HCT116 (cell line): ENCODE results near the gene BRSK2. TPM values are rescaled to one million over a fixed set of nuclear protein-coding genes. Genes with fewer than 3 reads are reported as not detected.

ENCODE experiments used
- ATAC-seq: fragments of 200-7000 bp; cut with Tn5 transposase; 2 replicates; pipeline ENCODE4 v1.9.1; 2020; ENCODE audit warnings: mild to moderate bottlenecking, moderate library complexity
- BruUV-seq: library from RNA; stranded (reverse); fragments of 400-500 nt; replicated peaks from 2 replicates; lab custom pipeline; 2021; lab: Mats Ljungman, UMichigan
- CTCF ChIA-PET: fragments of 300-600 bp; sonication (Branson Sonifier 250); formaldehyde crosslinking; loops from one replicate; lab custom pipeline; 2021; ENCODE audit warnings: antibody characterized with exemption; lab: Charles Lee
- POLR2A ChIA-PET: fragments of 300-600, 350-600 bp; sonication (Branson Sonifier 250); formaldehyde crosslinking; loops from one replicate; lab custom pipeline; 2021; ENCODE audit warnings: antibody characterized with exemption; lab: Charles Lee
- RAD21 ChIA-PET, 2 experiments: fragments of 300-600 bp; sonication (Branson Sonifier 250); formaldehyde crosslinking; loops; one replicate each; lab custom pipeline; 2023; ENCODE audit warnings: low total read pairs in 2 of 2; ENCODE audit not compliant: uncharacterized antibody in 2 of 2, unreplicated experiment in 2 of 2, low non-redundant PET in 1 of 2; lab: Charles Lee
- DNase-seq: peaks from one replicate; pipeline ENCODE4 v3.0.0-alpha.2; 2010; ENCODE audit warnings: low read depth, low spot score
- H2AFZ ChIP-seq: fragments of 200-600 bp; shearing (Covaris generic), sonication (generic); 2 replicates; pipeline ENCODE4 v1.6.1; 2017; ENCODE audit warnings: low read depth, mixed run types, mixed read lengths, antibody characterized with exemption, low read length; ENCODE audit not compliant: poor library complexity, severe bottlenecking
- H3K27ac ChIP-seq: 2 replicates; pipeline ENCODE4 v1.5.1; 2012; ENCODE audit warnings: low read depth, low read length
- H3K27me3 ChIP-seq: fragments of 200-600 bp; sonication (generic); 2 replicates; pipeline ENCODE4 v1.6.1; 2016; ENCODE audit warnings: mixed run types, low read length, mixed read lengths; ENCODE audit not compliant: insufficient read depth
- H3K36me3 ChIP-seq, 2 experiments: fragments of 200-500 bp in 1 of 2; fragments of 200-600 bp in 1 of 2; sonication (Bioruptor generic) in 1 of 2; sonication (generic) in 1 of 2; 2 replicates each; pipeline versions ENCODE4 v1.5.1 to v1.6.1; 2014 to 2016; ENCODE audit warnings: low read length in 2 of 2, inconsistent platforms in 1 of 2, mixed read lengths in 1 of 2, mixed run types in 1 of 2; ENCODE audit not compliant: insufficient read depth in 2 of 2, control insufficient read depth in 1 of 2
- H3K4me1 ChIP-seq, 2 experiments: fragments of 200-600 bp in 1 of 2; sonication (generic) in 1 of 2; 2 replicates each; pipeline versions ENCODE4 v1.5.1 to v1.6.1; 2012 to 2017; ENCODE audit warnings: low read length in 2 of 2, inconsistent platforms in 1 of 2, mild to moderate bottlenecking in 1 of 2, mixed read lengths in 1 of 2, mixed run types in 1 of 2, moderate library complexity in 1 of 2; ENCODE audit not compliant: insufficient read depth in 2 of 2, control insufficient read depth in 1 of 2
- H3K4me2 ChIP-seq: fragments of 200-600 bp; sonication (generic); 2 replicates; pipeline ENCODE4 v1.6.1; 2017; ENCODE audit warnings: mixed run types, low read length, mixed read lengths
- H3K4me3 ChIP-seq, 2 experiments: fragments of 200-600 bp in 1 of 2; sonication (generic) in 1 of 2; replicated peaks in 1 of 2; 2 replicates each; pipeline ENCODE4 v1.5.1; 2011 to 2016; ENCODE audit warnings: low read length in 2 of 2, control low read depth in 1 of 2, low read depth in 1 of 2, mild to moderate bottlenecking in 1 of 2, mixed read lengths in 1 of 2, mixed run types in 1 of 2
- H3K79me2 ChIP-seq: fragments of 200-600 bp; sonication (generic); 2 replicates; pipeline ENCODE4 v1.6.1; 2017; ENCODE audit warnings: mild to moderate bottlenecking, mixed run types, low read length, moderate library complexity, mixed read lengths; ENCODE audit not compliant: insufficient read depth
- H3K9ac ChIP-seq: fragments of 200-600 bp; sonication (generic); 2 replicates; pipeline ENCODE4 v1.6.1; 2016; ENCODE audit warnings: low read length, mixed read lengths
- H3K9me2 ChIP-seq: fragments of 200-600 bp; sonication (generic), shearing (Covaris generic); 2 replicates; pipeline ENCODE4 v1.6.1; 2017; ENCODE audit warnings: mixed run types, mild to moderate bottlenecking, moderate library complexity; ENCODE audit not compliant: insufficient read depth
- H3K9me3 ChIP-seq, 2 experiments: fragments of 200-500 bp in 1 of 2; fragments of 200-600 bp in 1 of 2; sonication (Bioruptor generic) in 1 of 2; sonication (generic) in 1 of 2; 2 replicates each; pipeline ENCODE4 v1.6.1; 2014 to 2017; ENCODE audit warnings: low read length in 2 of 2, mixed read lengths in 2 of 2, inconsistent platforms in 1 of 2, low read depth in 1 of 2, mild to moderate bottlenecking in 1 of 2, mixed run types in 1 of 2, moderate library complexity in 1 of 2; ENCODE audit not compliant: control insufficient read depth in 1 of 2, insufficient read depth in 1 of 2
- H4K20me1 ChIP-seq: fragments of 200-600 bp; sonication (generic), shearing (Covaris generic); 2 replicates; pipeline ENCODE4 v1.6.1; 2017; ENCODE audit warnings: mixed run types, mild to moderate bottlenecking, moderate library complexity; ENCODE audit not compliant: insufficient read depth
- CBX3 ChIP-seq: IDR thresholded peaks from 2 replicates; pipeline ENCODE4 v1.6.1; 2012; ENCODE audit warnings: low read depth
- EGR1 ChIP-seq: IDR thresholded peaks from 2 replicates; pipeline ENCODE4 v1.6.1; 2012; ENCODE audit warnings: low read depth
- EZH2phosphoT487 ChIP-seq: fragments of 200-600 bp; IDR thresholded peaks from 2 replicates; pipeline ENCODE4 v1.6.1; 2018; ENCODE audit warnings: antibody characterized with exemption, borderline replicate concordance
- FOSL1 ChIP-seq: IDR thresholded peaks from 2 replicates; pipeline ENCODE4 v1.6.1; 2012; ENCODE audit warnings: low read depth
- POLR2AphosphoS5 ChIP-seq: IDR thresholded peaks from 2 replicates; pipeline ENCODE4 v1.6.1; 2011; ENCODE audit warnings: mild to moderate bottlenecking, low read depth, low read length, moderate library complexity
- RAD21 ChIP-seq: IDR thresholded peaks from 2 replicates; pipeline ENCODE4 v1.6.1; 2012; ENCODE audit warnings: low read depth, mild to moderate bottlenecking
- SIN3A ChIP-seq: IDR thresholded peaks from 2 replicates; pipeline ENCODE4 v1.6.1; 2012; ENCODE audit warnings: low read depth
- TCF7L2 ChIP-seq: IDR thresholded peaks from 2 replicates; pipeline ENCODE4 v1.7.0; 2011; ENCODE audit warnings: borderline replicate concordance, inconsistent platforms; ENCODE audit not compliant: insufficient read depth, insufficient read length; ENCODE audit errors: extremely low read depth
- ZFX ChIP-seq: fragments of 450-650 bp; IDR thresholded peaks from 2 replicates; pipeline ENCODE4 v1.6.1; 2017
- ZNF274 ChIP-seq: fragments of 200-500 bp; sonication (Bioruptor generic); IDR thresholded peaks from 2 replicates; pipeline ENCODE4 v1.6.1; 2014; ENCODE audit warnings: mild to moderate bottlenecking, low read depth, low read length, inconsistent platforms
- intact Hi-C: fragments of 100-400 bp; cut with micrococcal nuclease; formaldehyde crosslinking; loops from 2 replicates; pipeline ENCODE4 v1.10.0; 2022
- total RNA-seq: library from RNA; stranded (reverse); gene quantifications from one replicate; pipeline ENCODE4 v1.2.1, GENCODE V29; 2021; ENCODE audit not compliant: unreplicated experiment
- TF ChIP-seq, protein P1 (sequence below): IDR thresholded peaks from 2 replicates; pipeline ENCODE4 v1.6.1; 2011; ENCODE audit warnings: mild to moderate bottlenecking, low read length, moderate library complexity; ENCODE audit not compliant: insufficient replicate concordance; ENCODE audit errors: extremely low read depth
- TF ChIP-seq, protein P2 (sequence below): IDR thresholded peaks from 2 replicates; pipeline ENCODE4 v1.6.1; 2012
- TF ChIP-seq, protein P3 (sequence below), 3 experiments: fragments of 200-600 bp in 1 of 3; sonication (generic) in 1 of 3; IDR thresholded peaks in 2 of 3; conservative IDR thresholded peaks in 1 of 3; 2 replicates each; pipeline ENCODE4 v1.5.1; 2012 to 2017; ENCODE audit warnings: low read depth in 2 of 3, low read length in 2 of 3, antibody characterized with exemption in 1 of 3, borderline replicate concordance in 1 of 3, control low read depth in 1 of 3, mild to moderate bottlenecking in 1 of 3, mixed read lengths in 1 of 3, mixed run types in 1 of 3, moderate library complexity in 1 of 3; ENCODE audit not compliant: insufficient read depth in 1 of 3

The BRSK2 gene
- total RNA-seq, 1 experiment from 2014 or later: 14.0 TPM

DNA sequence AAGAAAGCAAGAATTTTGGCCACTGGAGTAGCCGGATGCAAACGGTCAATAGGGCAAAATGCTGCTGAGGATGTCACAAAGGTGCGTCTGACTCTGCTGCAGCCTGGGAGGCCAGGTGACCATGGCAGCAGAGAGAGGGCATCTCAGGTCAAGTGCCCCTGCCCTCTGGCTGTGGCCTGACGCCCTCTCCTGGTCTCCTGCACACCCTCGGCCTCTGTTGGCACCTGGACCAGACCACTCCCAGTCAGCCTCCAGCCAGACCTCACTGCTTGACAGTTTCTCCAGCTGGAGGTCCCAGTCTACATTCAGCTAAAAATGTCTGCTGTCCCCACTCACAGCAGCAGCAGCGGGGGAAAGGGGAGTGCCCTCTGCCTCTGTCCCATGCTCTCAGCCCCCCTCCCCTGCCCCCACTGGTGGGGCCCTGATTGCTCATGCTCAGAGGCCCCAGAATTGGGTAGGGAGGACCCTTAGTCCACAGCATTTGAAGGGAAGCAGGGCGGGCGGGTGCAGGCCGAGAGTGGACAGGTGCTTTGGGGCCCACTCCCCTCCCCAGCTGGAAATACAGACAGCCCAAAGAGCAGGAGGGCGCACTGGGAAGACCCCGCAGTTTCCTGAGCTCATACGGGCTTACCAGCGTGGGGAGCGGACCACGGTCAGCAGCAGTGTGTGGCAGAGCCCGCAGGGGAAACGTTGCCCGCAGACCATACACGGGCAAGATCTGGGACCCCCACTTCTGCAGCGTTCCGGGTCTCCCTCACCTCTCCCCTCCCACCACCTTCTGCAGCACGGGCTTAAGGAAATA is 1.6 kb upstream of the BRSK2 start:
- DNase-seq: no peak
- Histone ChIP-seq H2AFZ (no peak overlapping the region), H3K36me3 (no peaks in the 10 kb centered on the region), H3K27me3 (no peaks in the 10 kb centered on the region), H3K9me3 (no peaks in the 10 kb centered on the region), H3K79me2 (peaks cover 5% of the 10 kb centered on the region; the same call in 1 of the 2 replicates), H3K4me2 (0 out of 2 replicates have a peak overlapping the region, but pooled peaks have one; percentile 80), H3K4me3 (no peak overlapping the region), H3K9me2 (no peaks in the 10 kb centered on the region), H3K27ac (no peak overlapping the region), H4K20me1 (no peaks in the 10 kb centered on the region), H3K4me1 (peaks cover 13 to 25% of the 10 kb centered on the region in 2 experiments), H3K9ac (no peak overlapping the region)
- ChIA-PET CTCF (no interaction called here), POLR2A (no interaction called here), RAD21 (no interaction called here)
- ATAC-seq: no peak
- intact Hi-C loops: no loop called here
- no TSS peak for BruUV-seq
- TF ChIP-seq POLR2AphosphoS5 (no peak), EZH2phosphoT487 (no peak), SIN3A (no peak), ZNF274 (no peak), FOSL1 (no peak), ZFX (no peak), CBX3 (no peak), EGR1 (no peak), TCF7L2 (no peak), RAD21 (no peak)
- TF ChIP-seq, protein P1, sequence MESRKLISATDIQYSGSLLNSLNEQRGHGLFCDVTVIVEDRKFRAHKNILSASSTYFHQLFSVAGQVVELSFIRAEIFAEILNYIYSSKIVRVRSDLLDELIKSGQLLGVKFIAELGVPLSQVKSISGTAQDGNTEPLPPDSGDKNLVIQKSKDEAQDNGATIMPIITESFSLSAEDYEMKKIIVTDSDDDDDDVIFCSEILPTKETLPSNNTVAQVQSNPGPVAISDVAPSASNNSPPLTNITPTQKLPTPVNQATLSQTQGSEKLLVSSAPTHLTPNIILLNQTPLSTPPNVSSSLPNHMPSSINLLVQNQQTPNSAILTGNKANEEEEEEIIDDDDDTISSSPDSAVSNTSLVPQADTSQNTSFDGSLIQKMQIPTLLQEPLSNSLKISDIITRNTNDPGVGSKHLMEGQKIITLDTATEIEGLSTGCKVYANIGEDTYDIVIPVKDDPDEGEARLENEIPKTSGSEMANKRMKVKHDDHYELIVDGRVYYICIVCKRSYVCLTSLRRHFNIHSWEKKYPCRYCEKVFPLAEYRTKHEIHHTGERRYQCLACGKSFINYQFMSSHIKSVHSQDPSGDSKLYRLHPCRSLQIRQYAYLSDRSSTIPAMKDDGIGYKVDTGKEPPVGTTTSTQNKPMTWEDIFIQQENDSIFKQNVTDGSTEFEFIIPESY: no peak
- TF ChIP-seq, protein P2, sequence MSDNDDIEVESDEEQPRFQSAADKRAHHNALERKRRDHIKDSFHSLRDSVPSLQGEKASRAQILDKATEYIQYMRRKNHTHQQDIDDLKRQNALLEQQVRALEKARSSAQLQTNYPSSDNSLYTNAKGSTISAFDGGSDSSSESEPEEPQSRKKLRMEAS: no peak
- TF ChIP-seq, protein P3, sequence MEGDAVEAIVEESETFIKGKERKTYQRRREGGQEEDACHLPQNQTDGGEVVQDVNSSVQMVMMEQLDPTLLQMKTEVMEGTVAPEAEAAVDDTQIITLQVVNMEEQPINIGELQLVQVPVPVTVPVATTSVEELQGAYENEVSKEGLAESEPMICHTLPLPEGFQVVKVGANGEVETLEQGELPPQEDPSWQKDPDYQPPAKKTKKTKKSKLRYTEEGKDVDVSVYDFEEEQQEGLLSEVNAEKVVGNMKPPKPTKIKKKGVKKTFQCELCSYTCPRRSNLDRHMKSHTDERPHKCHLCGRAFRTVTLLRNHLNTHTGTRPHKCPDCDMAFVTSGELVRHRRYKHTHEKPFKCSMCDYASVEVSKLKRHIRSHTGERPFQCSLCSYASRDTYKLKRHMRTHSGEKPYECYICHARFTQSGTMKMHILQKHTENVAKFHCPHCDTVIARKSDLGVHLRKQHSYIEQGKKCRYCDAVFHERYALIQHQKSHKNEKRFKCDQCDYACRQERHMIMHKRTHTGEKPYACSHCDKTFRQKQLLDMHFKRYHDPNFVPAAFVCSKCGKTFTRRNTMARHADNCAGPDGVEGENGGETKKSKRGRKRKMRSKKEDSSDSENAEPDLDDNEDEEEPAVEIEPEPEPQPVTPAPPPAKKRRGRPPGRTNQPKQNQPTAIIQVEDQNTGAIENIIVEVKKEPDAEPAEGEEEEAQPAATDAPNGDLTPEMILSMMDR (IDR thresholded peaks at IDR 0.05 in 2 of 3, conservative IDR thresholded peaks at IDR 0.05 in 1 of 3; ENCODE audit: borderline replicate concordance in 1 of 3, insufficient read depth in 1 of 3, low read depth in 2 of 3, low read length in 2 of 3): no peak
